HepG2 (cell line): ENCODE measurements around the gene EOLA1. TPM values are rescaled to one million over a fixed set of nuclear protein-coding genes. Genes with fewer than 3 reads are reported as not detected.

Source experiments
- ATAC-seq: fragments of 200-7000 bp; cut with Tn5 transposase; 3 replicates; pipeline ENCODE4 v1.9.1; 2020; ENCODE audit warnings: mild to moderate bottlenecking, moderate library complexity
- BruUV-seq: library from RNA; stranded (reverse); fragments of 400-500 nt; replicated peaks from 2 replicates; lab custom pipeline; 2021; lab: Mats Ljungman, UMichigan
- CTCF ChIA-PET: fragments of 300-600 bp; formaldehyde crosslinking; extraction: SDS; loops from one replicate; lab custom pipeline; 2021; ENCODE audit warnings: low total read pairs, inconsistent platforms, low intra/inter-chr PET ratio; lab: Yijun Ruan, JAX
- POLR2A ChIA-PET: fragments of 350-600 bp; sonication (Branson Sonifier 250); formaldehyde crosslinking; loops from one replicate; lab custom pipeline; 2020; ENCODE audit warnings: antibody characterized with exemption, inconsistent platforms; lab: Yijun Ruan, JAX
- DNase-seq: peaks from one replicate; pipeline ENCODE4 v3.0.0-alpha.2; 2015; ENCODE audit warnings: low spot score
- FAIRE-seq: peaks from 3 replicates; lab custom pipeline; 2011; peaks lifted over from hg19 to GRCh38; lab: Jason Lieb, UNC
- H2AFZ ChIP-seq: one replicate; pipeline ENCODE4 v1.6.1; 2011; ENCODE audit warnings: low read length, inconsistent platforms
- H3K27ac ChIP-seq: fragments of 300-600 bp; 3 replicates; pipeline ENCODE4 v1.8.0; 2011; ENCODE audit warnings: mixed run types, mild to moderate bottlenecking, mixed read lengths, low read length, inconsistent platforms; ENCODE audit not compliant: insufficient read depth; ENCODE audit errors: extremely low read length
- H3K27me3 ChIP-seq, 2 experiments: fragments of 200-600 bp in 1 of 2; 2 replicates in 1 of 2; 3 replicates in 1 of 2; pipeline versions ENCODE4 v1.6.0 to v1.8.0; 2011; ENCODE audit warnings: low read length in 2 of 2, mild to moderate bottlenecking in 2 of 2, moderate library complexity in 2 of 2, inconsistent platforms in 1 of 2; ENCODE audit not compliant: insufficient read depth in 2 of 2, control insufficient read depth in 1 of 2
- H3K36me3 ChIP-seq, 2 experiments: fragments of 200-600 bp in 1 of 2; replicated peaks in 1 of 2; 2 replicates in 1 of 2; 3 replicates in 1 of 2; pipeline versions ENCODE4 v1.5.1 to v1.8.0; 2011; ENCODE audit warnings: low read length in 2 of 2, inconsistent platforms in 1 of 2; ENCODE audit not compliant: insufficient read depth in 2 of 2, control insufficient read depth in 1 of 2
- H3K4me1 ChIP-seq: 2 replicates; pipeline ENCODE4 v1.5.1; 2012; ENCODE audit warnings: low read length, inconsistent platforms; ENCODE audit not compliant: insufficient read depth
- H3K4me2 ChIP-seq: 2 replicates; pipeline ENCODE4 v1.6.0; 2011; ENCODE audit warnings: low read depth, low read length, inconsistent platforms
- H3K4me3 ChIP-seq, 3 experiments: fragments of 200-600 bp in 1 of 3; sonication (generic), shearing (Covaris generic) in 1 of 3; replicated peaks in 1 of 3; 2 replicates each; pipeline ENCODE4 v1.5.1; 2011 to 2016; ENCODE audit warnings: low read length in 3 of 3, inconsistent platforms in 2 of 3, low read depth in 2 of 3, mild to moderate bottlenecking in 2 of 3, control low read depth in 1 of 3, mixed read lengths in 1 of 3; ENCODE audit not compliant: insufficient read depth in 1 of 3
- H3K79me2 ChIP-seq: one replicate; pipeline ENCODE4 v1.6.1; 2011; ENCODE audit warnings: low read length, inconsistent platforms; ENCODE audit not compliant: insufficient read depth
- H3K9ac ChIP-seq: 2 replicates; pipeline ENCODE4 v1.6.0; 2011; ENCODE audit warnings: mild to moderate bottlenecking, low read depth, low read length, inconsistent platforms; ENCODE audit not compliant: insufficient read depth
- H3K9me3 ChIP-seq: 2 replicates; pipeline ENCODE4 v1.5.1; 2012; ENCODE audit warnings: mild to moderate bottlenecking, low read length
- H4K20me1 ChIP-seq: 2 replicates; pipeline ENCODE4 v1.6.0; 2011; ENCODE audit warnings: inconsistent platforms, mild to moderate bottlenecking, low read length, moderate library complexity; ENCODE audit not compliant: insufficient read depth
- AGO1 ChIP-seq: fragments of 200-400 bp; formaldehyde crosslinking; IDR thresholded peaks from 2 replicates; pipeline ENCODE4 v1.6.1; 2017; ENCODE audit warnings: mild to moderate bottlenecking, low read depth, low read length, moderate library complexity; ENCODE audit not compliant: poor library complexity, severe bottlenecking
- ARNT2 ChIP-seq: sonication (generic); formaldehyde crosslinking; IDR thresholded peaks from 2 replicates; pipeline ENCODE4 v1.8.0; 2022; ENCODE audit warnings: mild to moderate bottlenecking, low read depth, missing genetic modification reagents, moderate library complexity
- GFI1 ChIP-seq: sonication (generic); formaldehyde crosslinking; IDR thresholded peaks from 2 replicates; pipeline ENCODE4 v1.5.0; 2020; ENCODE audit warnings: missing genetic modification reagents, mild to moderate bottlenecking, borderline replicate concordance
- HMG20A ChIP-seq: IDR thresholded peaks from 2 replicates; pipeline ENCODE4 v1.6.1; 2016; ENCODE audit warnings: borderline replicate concordance
- PHB2 ChIP-seq: fragments of 450-650 bp; IDR thresholded peaks from 2 replicates; pipeline ENCODE4 v1.6.1; 2018; ENCODE audit not compliant: partially characterized antibody
- RAD51 ChIP-seq: fragments of 450-650 bp; IDR thresholded peaks from 2 replicates; pipeline ENCODE4 v1.6.1; 2016; ENCODE audit warnings: borderline replicate concordance
- REL ChIP-seq: sonication (generic); formaldehyde crosslinking; conservative IDR thresholded peaks from 2 replicates; pipeline ENCODE4 v1.8.0; 2022; ENCODE audit warnings: mild to moderate bottlenecking, missing genetic modification reagents, moderate library complexity
- ZNF142 ChIP-seq: sonication (generic); formaldehyde crosslinking; IDR thresholded peaks from 2 replicates; pipeline ENCODE4 v1.4.0; 2020; ENCODE audit warnings: missing genetic modification reagents
- ZNF20 ChIP-seq: sonication (generic); formaldehyde crosslinking; IDR thresholded peaks from 2 replicates; pipeline ENCODE4 v1.4.0; 2020; ENCODE audit warnings: mild to moderate bottlenecking, moderate library complexity, missing genetic modification reagents
- ZSCAN31 ChIP-seq: sonication (generic); formaldehyde crosslinking; IDR thresholded peaks from 2 replicates; pipeline ENCODE4 v1.5.0; 2020; ENCODE audit warnings: low read depth, mild to moderate bottlenecking, missing genetic modification reagents
- WGBS: methylation state at CpG from one replicate; pipeline ENCODE4 v1.1.6; 2017; ENCODE audit warnings: low lambda C conversion rate; 5-methylcytosine and 5-hydroxymethylcytosine counted together
- in situ Hi-C: cut with HindIII; loops from 2 replicates; pipeline ENCODE4 v1.10.0; 2017; ENCODE audit warnings: low pct_unique_long_range_greater_than_20kb; ENCODE audit not compliant: extremely low pct_ligation_motif_present
- intact Hi-C: fragments of 100-400 bp; cut with micrococcal nuclease; formaldehyde crosslinking; loops from one replicate; pipeline ENCODE4 v1.10.0; 2022; ENCODE audit not compliant: unreplicated experiment
- polyA plus RNA-seq, 8 experiments: library from polyadenylated mRNA; depleted of rRNA in 3 of 8; stranded (reverse) in 7 of 8; unstranded in 1 of 8; fragments of >200 nt; fragmentation: Illumina TruSeq in 4 of 8; extraction: Trizol in 4 of 8; gene quantifications; 2 replicates each; pipeline versions ENCODE4 v1.2.1 to v1.2.3, GENCODE V29; 2011 to 2016; ENCODE audit warnings: low read depth in 4 of 8, missing spikeins in 1 of 8, mixed read lengths in 1 of 8; ENCODE audit not compliant: insufficient read depth in 1 of 8
- total RNA-seq, 5 experiments: library from RNA; depleted of rRNA; stranded (reverse); fragments of >200 nt; fragmentation: Illumina TruSeq; extraction: Trizol; gene quantifications; 2 replicates each; pipeline ENCODE4 v1.2.3, GENCODE V29; 2016; ENCODE audit warnings: low read depth in 1 of 5

The EOLA1 gene
- total and polyA plus RNA-seq, 2 of the 13 experiments (the other 11 are each of a cell fraction or from before 2014, with no cell fraction given): 6.5 to 9.6 TPM

GRCh38 chrX:149517308-149517707 lies 23.5 kb upstream of the EOLA1 start:
- Histone ChIP-seq H3K9me3 (no peaks in the 10 kb centered on the region), H3K79me2 (no peaks in the 10 kb centered on the region)
- TF ChIP-seq ZSCAN31 (CRISPR knock-in tag) (no peak), RAD51 (peak; percentile 60; the same call in 1 of the 2 replicates)
- TF ChIP-seq, all 625 proteins: peak for 1
- FAIRE-seq: no peak
- Histone ChIP-seq H3K4me1 (peaks cover 4% of the 10 kb centered on the region; the same call in 1 of the 2 replicates), H3K9ac (no peak overlapping the region), H3K4me3 (no peak overlapping the region), H3K27me3 (no peaks in the 10 kb centered on the region), H4K20me1 (no peaks in the 10 kb centered on the region), H3K27ac (no peak overlapping the region), H3K4me2 (no peak overlapping the region), H2AFZ (no peak overlapping the region), H3K36me3 (no peaks in the 10 kb centered on the region)
- no TSS peak for BruUV-seq
- ATAC-seq: no peak
- in situ Hi-C loops (no loop called here), intact Hi-C loops (no loop called here)
- no peak for DNase-seq
- ChIA-PET CTCF (no interaction called here), POLR2A (no interaction called here)
- 42% methylated on average over 1 of the region's 1 CpG for WGBS

DNA sequence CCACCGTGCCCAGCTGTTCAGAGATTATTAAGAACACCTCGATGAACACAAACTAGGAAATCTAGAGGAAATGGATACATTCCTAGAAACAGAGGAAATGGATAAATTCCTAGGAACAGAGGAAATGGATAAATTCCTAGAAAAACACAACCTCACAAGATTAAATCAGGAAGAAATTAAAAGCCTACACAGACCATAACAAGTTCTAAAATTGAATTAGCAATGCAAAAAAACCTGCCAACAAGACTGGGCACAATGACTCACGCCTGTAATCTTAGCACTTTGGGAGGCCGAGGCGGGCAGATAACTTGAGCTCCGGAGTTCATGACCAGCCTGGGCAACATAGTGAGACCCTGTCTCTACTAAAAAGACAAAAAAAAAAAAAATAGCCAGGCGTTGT lies 22.6 kb upstream of the EOLA1 start:
- POLR2A ChIA-PET: no interaction called here
- ATAC-seq: no peak
- intact Hi-C loops (no loop called here), in situ Hi-C loops (no loop called here)
- no peak overlapping the region for H3K9ac ChIP-seq
- DNase-seq: no peak
- CTCF ChIA-PET: no interaction called here
- H2AFZ ChIP-seq: no peak overlapping the region
- no peak overlapping the region for H3K4me2 ChIP-seq
- WGBS: 72% methylated on average over 7 of the region's 7 CpGs
- no peak overlapping the region for H3K4me3 ChIP-seq
- H3K79me2 ChIP-seq: no peaks in the 10 kb centered on the region
- H3K9me3 ChIP-seq: no peaks in the 10 kb centered on the region
- FAIRE-seq: no peak
- no peaks in the 10 kb centered on the region for H3K36me3 ChIP-seq
- peaks cover 8% of the 10 kb centered on the region for H3K4me1 ChIP-seq
- H3K27me3 ChIP-seq: no peaks in the 10 kb centered on the region
- no peak overlapping the region for H3K27ac ChIP-seq
- no TSS peak for BruUV-seq
- H4K20me1 ChIP-seq: no peaks in the 10 kb centered on the region
- no peak for TF ChIP-seq PHB2
- TF ChIP-seq HMG20A: no peak
- no peak for TF ChIP-seq REL (CRISPR knock-in tag)
- TF ChIP-seq ARNT2 (CRISPR knock-in tag): no peak
- TF ChIP-seq GFI1 (CRISPR knock-in tag): no peak
- TF ChIP-seq AGO1: no peak
- TF ChIP-seq ZNF20 (CRISPR knock-in tag): no peak
- no peak for TF ChIP-seq ZNF142 (CRISPR knock-in tag)
